NCI-H2029 (cell line): ENCODE measurements around the gene SLC9A6.

Experiments
- DNase-seq: peaks from one replicate; lab custom pipeline; 2025; lab: John Stamatoyannopoulos, UW

The SLC9A6 gene

GRCh38 chrX:135985157-135985972 is at the start of gene SLC9A6:
Gene SLC9A6 (plus strand): TSS chrX:135985435. CDS start chrX:135985659, 224 bp downstream.
- DNase-seq: peak; percentile 39

GRCh38 chrX:135944486-135944885 is 40.7 kb upstream of the SLC9A6 start:
- no peak for DNase-seq

GRCh38 chrX:135951291-135951690 is 33.9 kb upstream of the SLC9A6 start:
- no peak for DNase-seq

GRCh38 chrX:135973025-135973547 is 12.1 kb upstream of the SLC9A6 start:
- no peak for DNase-seq

DNA sequence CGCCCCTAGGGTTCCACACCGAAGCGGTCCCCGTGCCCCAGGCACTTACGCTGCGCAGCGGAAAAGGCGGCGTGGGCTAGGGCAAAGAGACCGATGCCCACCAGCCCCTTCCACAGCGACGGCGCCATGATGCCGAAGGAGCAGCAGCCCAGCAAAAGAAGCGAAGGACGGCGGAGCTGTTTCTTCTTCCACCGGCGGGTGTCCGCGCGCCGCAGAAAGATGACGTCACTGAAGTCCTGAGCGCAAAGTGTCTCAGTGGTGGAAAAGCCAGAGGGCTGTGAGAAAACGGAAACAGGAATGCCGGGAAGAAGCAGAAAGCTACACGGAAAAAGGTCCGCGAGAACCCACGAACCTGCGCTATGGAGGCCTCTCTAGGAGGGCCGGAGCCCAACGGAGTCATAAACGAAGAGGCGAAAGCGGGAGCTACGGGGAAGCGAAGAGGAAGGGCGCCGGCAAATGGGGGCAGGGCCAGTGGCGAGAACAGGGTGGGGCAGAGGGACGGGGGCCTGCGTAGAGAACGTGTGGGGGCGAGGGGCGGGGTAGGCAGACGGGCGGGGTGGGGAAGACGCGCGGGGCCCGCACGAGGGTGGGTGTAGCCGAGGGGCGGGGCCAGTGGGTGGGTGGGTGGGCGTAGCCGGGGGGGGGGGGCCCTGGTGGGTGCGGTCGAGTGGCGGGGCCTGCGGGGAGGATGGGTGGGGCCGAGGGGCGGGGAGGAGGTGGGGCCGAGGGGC is 11.5 kb upstream of the SLC9A6 start, which contains the start of gene MMGT1:
TSS of gene MMGT1 (minus strand) at position 441 of the 731 bp plus-strand sequence. CDS start at position 128, 313 bp downstream.
- peak; percentile 55 for DNase-seq

DNA sequence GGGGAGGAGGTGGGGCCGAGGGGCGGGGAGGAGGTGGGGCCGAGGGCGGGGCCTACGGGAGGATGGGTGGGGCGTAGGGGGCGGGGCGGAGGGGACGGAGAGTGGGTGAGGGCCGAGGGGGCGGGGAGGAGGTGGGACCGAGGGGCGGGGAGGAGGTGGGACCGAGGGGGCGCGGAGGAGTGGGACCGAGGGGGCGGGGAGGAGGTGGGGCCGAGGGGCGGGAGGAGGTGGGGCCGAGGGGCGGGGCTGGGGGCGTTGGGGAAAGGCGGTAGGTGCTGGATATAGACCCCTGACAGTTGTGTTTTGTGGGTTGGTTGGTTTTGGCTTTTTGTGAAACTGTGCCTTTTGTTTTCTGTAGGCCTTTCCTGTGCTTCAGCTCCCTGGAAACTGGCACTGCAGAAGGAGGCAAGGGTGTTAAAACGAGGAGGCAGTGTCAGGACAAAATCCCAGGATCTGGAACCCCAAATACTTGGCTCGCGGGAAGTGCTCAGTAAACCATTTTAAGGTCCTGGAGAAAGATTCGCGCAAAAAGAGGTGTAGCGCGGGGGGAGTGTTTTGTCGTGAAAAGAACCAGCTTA is 10.9 kb upstream of the SLC9A6 start:
- peak; percentile 22 for DNase-seq

DNA sequence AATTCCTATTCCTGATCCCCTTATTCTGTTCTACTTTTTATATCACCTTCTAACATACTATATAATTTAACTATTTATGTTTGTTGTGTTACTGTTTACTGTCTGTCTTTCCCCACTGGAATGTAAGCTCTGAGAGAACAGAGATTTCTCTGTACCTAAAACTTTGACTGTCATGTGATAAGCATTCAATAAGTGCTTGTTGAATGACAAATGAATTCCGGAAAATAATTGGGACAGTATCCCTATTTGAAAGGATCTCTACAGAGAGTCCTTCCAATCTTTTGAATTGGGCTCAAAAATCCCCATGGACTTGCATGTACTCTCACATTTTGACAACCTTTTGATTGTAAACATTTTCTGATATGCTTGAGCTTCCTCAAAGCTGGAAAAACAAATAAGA is 9.8 kb upstream of the SLC9A6 start:
- DNase-seq: no peak

- DNase-seq: no peak
Observed at GRCh38 chrX:135977611-135978010, 7.6 kb upstream of the SLC9A6 start.

DNA sequence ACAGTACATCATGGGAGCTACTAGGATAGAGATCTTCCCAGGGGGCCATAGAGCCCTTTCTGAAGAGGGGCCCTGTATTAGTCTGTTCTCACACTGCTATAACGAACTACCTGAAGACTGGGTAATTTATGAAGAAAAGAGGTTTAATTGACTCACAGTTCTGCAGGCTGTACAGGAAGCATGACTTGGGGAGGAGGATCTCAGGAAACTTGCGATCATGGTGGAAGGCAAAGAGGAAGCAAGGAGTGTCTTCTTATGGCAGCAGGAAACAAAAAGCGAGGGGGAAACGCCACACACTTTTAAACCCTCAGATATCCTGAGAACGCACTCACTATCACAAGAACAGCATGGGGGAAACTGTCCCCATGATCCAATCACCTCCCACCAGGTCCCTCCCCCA is 4.2 kb upstream of the SLC9A6 start:
- DNase-seq: no peak

DNA sequence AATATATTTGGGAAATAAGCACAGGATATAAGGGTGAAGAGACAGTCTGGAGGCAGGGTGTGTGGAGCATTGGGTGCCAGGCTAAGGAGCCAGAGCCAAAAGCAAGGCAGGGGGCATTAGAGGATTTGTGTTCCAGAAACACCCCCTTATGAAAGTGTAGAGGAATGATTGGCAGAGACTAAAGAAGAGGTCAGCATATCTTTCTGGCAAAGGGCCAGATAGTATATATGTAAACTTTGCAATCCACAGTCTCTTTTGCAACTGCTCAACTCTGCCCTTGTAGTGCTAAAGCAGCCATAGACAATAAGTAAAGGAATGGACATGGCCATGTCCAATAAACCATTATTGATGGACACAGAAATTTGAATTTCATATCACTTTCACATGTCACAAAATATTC is 3.6 kb upstream of the SLC9A6 start:
- no peak for DNase-seq

DNA sequence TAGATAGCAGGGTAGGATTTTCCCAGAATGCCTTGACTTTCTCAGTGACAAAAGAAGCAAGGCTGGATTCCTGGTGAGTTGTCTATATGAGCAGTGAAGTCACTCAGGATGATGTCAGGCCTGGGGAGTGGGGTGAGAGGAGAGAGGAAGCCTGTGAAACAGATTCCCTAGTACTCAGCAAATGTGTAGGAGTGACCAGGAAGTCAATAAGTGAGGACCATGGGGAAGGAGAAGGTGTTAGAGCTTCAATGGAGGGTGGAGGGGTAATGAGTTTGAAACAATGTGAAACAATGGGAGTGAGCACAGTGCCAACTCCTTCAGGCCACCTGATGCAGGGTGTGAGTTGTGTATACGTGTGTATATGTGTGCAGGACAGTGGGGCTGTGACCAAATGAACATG is 2.4 kb upstream of the SLC9A6 start:
- DNase-seq: no peak

- DNase-seq: no peak
Observed at GRCh38 chrX:135984256-135984655, 979 bp upstream of the SLC9A6 start.

- DNase-seq: no peak
Observed at GRCh38 chrX:135984791-135985156, 461 bp upstream of the SLC9A6 start.

- no peak for DNase-seq
Observed at GRCh38 chrX:135985973-135986310, 707 bp downstream of the SLC9A6 start.

- no peak for DNase-seq
Observed at GRCh38 chrX:135988245-135988644, 3.0 kb downstream of the SLC9A6 start.

- DNase-seq: no peak
Observed at GRCh38 chrX:136015016-136015415, 29.8 kb downstream of the SLC9A6 start.

DNA sequence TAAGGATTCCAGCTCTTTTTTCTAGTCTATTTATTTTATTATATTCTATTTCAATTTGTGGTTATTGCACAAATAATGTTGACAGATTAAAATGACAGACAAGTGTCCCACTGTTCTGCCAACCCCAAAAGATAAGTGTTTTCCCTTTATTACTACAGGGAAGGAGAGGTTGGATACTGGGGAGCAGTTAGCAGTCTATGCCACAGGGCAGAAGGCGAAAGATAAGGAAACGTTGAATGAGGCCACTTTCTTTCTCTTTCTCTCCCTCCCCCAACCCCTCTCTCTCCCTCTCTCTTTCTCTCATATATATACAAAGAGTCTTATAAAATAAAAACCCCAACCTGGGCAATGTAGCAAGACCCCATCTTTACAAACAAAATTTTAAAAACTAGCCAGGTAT is 31.6 kb downstream of the SLC9A6 start:
- DNase-seq: no peak

DNA sequence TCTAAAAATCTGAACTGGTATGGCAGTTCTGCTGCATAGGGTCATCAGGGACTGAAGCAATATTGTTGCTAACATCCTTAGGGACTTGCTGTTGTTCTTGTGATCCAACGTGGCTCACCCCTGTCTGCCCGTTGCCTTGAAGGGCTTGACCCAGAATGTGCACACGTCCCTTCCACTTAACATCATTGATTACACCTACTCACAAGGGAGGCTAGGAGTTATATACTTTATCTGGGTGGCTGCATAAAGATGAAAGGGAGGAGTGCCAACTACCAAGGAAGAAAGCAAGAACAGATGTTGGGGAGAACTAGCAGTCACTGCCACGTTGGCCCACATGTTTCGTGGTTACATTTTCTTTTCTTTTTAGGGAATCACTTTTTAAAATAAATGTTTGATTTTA is 34.0 kb downstream of the SLC9A6 start:
- no peak for DNase-seq

DNA sequence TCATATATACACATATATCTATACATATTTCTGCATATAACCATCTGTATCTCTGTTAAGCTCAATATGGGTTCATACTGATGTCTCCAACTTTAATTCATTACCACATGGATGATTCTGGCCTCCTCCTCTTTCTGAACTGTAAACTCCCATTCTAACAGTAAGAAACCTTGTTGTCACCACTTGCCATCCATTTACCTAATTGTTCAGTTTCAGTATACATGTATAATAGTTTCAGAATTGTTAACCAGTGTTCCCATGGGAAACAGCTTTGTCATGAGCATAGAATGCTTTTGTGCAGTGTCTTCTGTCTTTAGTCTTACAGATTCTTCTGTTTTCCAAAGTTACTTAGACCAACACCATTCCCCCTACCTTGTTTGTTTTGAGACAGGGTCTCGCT is 35.9 kb downstream of the SLC9A6 start:
- DNase-seq: no peak

- no peak for DNase-seq
Observed at GRCh38 chrX:136021903-136022302, 36.7 kb downstream of the SLC9A6 start.

- no peak for DNase-seq
Observed at GRCh38 chrX:136025091-136025490, 39.9 kb downstream of the SLC9A6 start.

- DNase-seq: no peak
Observed at GRCh38 chrX:136028383-136028984, 43.2 kb downstream of the SLC9A6 start.
